Keratinocyte (primary cell): ENCODE results near the gene TMC7. TPM values are rescaled to one million over a fixed set of nuclear protein-coding genes. Genes with fewer than 3 reads are reported as not detected.

Experiments used
- DNase-seq: peaks from one replicate; pipeline ENCODE4 v3.0.0-alpha.2; 2011; ENCODE audit warnings: low read depth, missing footprints, low spot score
- FAIRE-seq: peaks from 2 replicates; lab custom pipeline; 2011; peaks lifted over from hg19 to GRCh38; lab: Jason Lieb, UNC
- H2AFZ ChIP-seq: 2 replicates; pipeline ENCODE4 v1.6.0; 2012; ENCODE audit warnings: low read length, control low read depth, inconsistent platforms; ENCODE audit not compliant: control insufficient read depth
- H3K27ac ChIP-seq: 2 replicates; pipeline ENCODE4 v1.5.1; 2011; ENCODE audit warnings: low read length; ENCODE audit not compliant: control insufficient read depth, insufficient read depth
- H3K27me3 ChIP-seq: 3 replicates; pipeline ENCODE4 v1.6.0; 2011; ENCODE audit warnings: low read length; ENCODE audit not compliant: control insufficient read depth, insufficient read depth; ENCODE audit errors: extremely low read depth
- H3K36me3 ChIP-seq, 2 experiments: 2 replicates in 1 of 2; 3 replicates in 1 of 2; pipeline ENCODE4 v1.5.1; 2011; ENCODE audit warnings: low read length in 2 of 2, mild to moderate bottlenecking in 1 of 2; ENCODE audit not compliant: control insufficient read depth in 2 of 2, insufficient read depth in 2 of 2; ENCODE audit errors: extremely low read depth in 1 of 2
- H3K4me1 ChIP-seq: 3 replicates; pipeline ENCODE4 v1.5.1; 2011; ENCODE audit warnings: low read length; ENCODE audit not compliant: control insufficient read depth, insufficient read depth; ENCODE audit errors: extremely low read depth
- H3K4me2 ChIP-seq: 3 replicates; pipeline ENCODE4 v1.6.0; 2011; ENCODE audit warnings: low read depth, low read length; ENCODE audit not compliant: control insufficient read depth, insufficient read depth; ENCODE audit errors: extremely low read depth
- H3K4me3 ChIP-seq, 3 experiments: fragments of 200-600 bp in 1 of 3; sonication (generic) in 1 of 3; 2 replicates in 2 of 3; 3 replicates in 1 of 3; pipeline ENCODE4 v1.5.1; 2011 to 2016; ENCODE audit warnings: low read length in 3 of 3, mild to moderate bottlenecking in 3 of 3, control low read depth in 2 of 3, inconsistent platforms in 1 of 3, low read depth in 1 of 3, mixed read lengths in 1 of 3, mixed run types in 1 of 3, moderate library complexity in 1 of 3; ENCODE audit not compliant: control insufficient read depth in 2 of 3, insufficient read depth in 2 of 3; ENCODE audit errors: extremely low read depth in 1 of 3
- H3K79me2 ChIP-seq: 2 replicates; pipeline ENCODE4 v1.6.0; 2012; ENCODE audit warnings: low read length; ENCODE audit not compliant: control insufficient read depth, insufficient read depth
- H3K9ac ChIP-seq: 3 replicates; pipeline ENCODE4 v1.6.0; 2011; ENCODE audit warnings: low read length; ENCODE audit not compliant: control insufficient read depth, insufficient read depth; ENCODE audit errors: extremely low read depth
- H3K9me1 ChIP-seq: 3 replicates; pipeline ENCODE4 v1.6.0; 2011; ENCODE audit warnings: low read length; ENCODE audit not compliant: control insufficient read depth, insufficient read depth; ENCODE audit errors: extremely low read depth
- H3K9me3 ChIP-seq: 2 replicates; pipeline ENCODE4 v1.5.1; 2012; ENCODE audit warnings: low read depth, low read length; ENCODE audit not compliant: control insufficient read depth
- H4K20me1 ChIP-seq: 3 replicates; pipeline ENCODE4 v1.6.0; 2011; ENCODE audit warnings: low read length; ENCODE audit not compliant: control insufficient read depth, insufficient read depth; ENCODE audit errors: extremely low read depth
- EZH2 ChIP-seq: IDR thresholded peaks from one replicate; pipeline ENCODE4 v1.6.1; 2012; ENCODE audit warnings: inconsistent platforms, mild to moderate bottlenecking, low read length, moderate library complexity
- dilution Hi-C: fragments of 300-500 bp; cut with MboI; formaldehyde crosslinking; loops from one replicate; pipeline ENCODE4 v1.7.0; 2020; ENCODE audit warnings: low sequenced_read_pairs; ENCODE audit not compliant: extremely low pct_ligation_motif_present
- polyA plus RNA-seq, 5 experiments: library from polyadenylated mRNA; depleted of rRNA in 3 of 5; stranded (reverse) in 3 of 5; stranded (forward) in 1 of 5; unstranded in 1 of 5; fragments of >200 nt; gene quantifications; 1 replicate in 1 of 5; 2 replicates in 3 of 5; 3 replicates in 1 of 5; pipeline versions ENCODE4 v1.2.1 to v1.2.3, GENCODE V29; 2011 to 2012; ENCODE audit warnings: missing spikeins in 2 of 5, low read depth in 1 of 5, low replicate concordance in 1 of 5
- TF ChIP-seq, protein P1 (sequence below), 3 experiments: IDR thresholded peaks in 1 of 3; conservative IDR thresholded peaks in 1 of 3; optimal IDR thresholded peaks in 1 of 3; 2 replicates in 2 of 3; 3 replicates in 1 of 3; pipeline versions ENCODE3 to v1.5.1; 2011; ENCODE audit warnings: low read length in 3 of 3, mild to moderate bottlenecking in 3 of 3, moderate library complexity in 2 of 3, control low read depth in 1 of 3, inconsistent platforms in 1 of 3; ENCODE audit not compliant: insufficient read depth in 2 of 3; ENCODE audit errors: extremely low read depth in 1 of 3

The TMC7 gene
- polyA plus RNA-seq, 1 donor (not counting 4 experiments of a cell fraction or from before 2014, with no cell fraction given) = 8.5 TPM

DNA sequence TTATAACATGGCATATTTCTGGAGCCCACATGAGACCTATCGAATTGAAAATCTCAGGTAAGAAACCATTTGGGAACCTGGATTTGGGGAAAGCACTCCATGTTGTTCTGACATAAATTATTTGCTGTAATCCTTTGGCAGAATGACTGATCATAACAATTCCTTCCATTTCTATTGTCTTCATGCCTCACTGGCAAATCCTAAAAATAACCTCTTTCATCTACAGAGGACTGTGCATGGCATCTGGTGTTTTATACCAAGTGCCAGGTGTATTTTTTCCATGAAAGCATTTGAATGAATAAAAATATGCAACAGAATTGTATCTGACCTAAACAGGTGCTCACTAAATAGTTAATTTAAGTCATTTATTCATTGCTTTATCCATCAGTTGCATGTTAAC is 50.0 kb downstream of the TMC7 start:
- Histone ChIP-seq H3K27ac (no peak overlapping the region), H3K4me3 (no peak overlapping the region), H3K9me3 (no peaks in the 10 kb centered on the region), H3K4me1 (no peaks in the 10 kb centered on the region), H3K79me2 (no peaks in the 10 kb centered on the region), H3K4me2 (no peak overlapping the region), H4K20me1 (no peaks in the 10 kb centered on the region), H3K27me3 (no peaks in the 10 kb centered on the region), H3K36me3 (peaks cover 0 to 8% of the 10 kb centered on the region in 2 experiments), H2AFZ (no peak overlapping the region), H3K9ac (no peak overlapping the region), H3K9me1 (peaks cover 2% of the 10 kb centered on the region)
- no peak for TF ChIP-seq EZH2
- TF ChIP-seq, protein P1, sequence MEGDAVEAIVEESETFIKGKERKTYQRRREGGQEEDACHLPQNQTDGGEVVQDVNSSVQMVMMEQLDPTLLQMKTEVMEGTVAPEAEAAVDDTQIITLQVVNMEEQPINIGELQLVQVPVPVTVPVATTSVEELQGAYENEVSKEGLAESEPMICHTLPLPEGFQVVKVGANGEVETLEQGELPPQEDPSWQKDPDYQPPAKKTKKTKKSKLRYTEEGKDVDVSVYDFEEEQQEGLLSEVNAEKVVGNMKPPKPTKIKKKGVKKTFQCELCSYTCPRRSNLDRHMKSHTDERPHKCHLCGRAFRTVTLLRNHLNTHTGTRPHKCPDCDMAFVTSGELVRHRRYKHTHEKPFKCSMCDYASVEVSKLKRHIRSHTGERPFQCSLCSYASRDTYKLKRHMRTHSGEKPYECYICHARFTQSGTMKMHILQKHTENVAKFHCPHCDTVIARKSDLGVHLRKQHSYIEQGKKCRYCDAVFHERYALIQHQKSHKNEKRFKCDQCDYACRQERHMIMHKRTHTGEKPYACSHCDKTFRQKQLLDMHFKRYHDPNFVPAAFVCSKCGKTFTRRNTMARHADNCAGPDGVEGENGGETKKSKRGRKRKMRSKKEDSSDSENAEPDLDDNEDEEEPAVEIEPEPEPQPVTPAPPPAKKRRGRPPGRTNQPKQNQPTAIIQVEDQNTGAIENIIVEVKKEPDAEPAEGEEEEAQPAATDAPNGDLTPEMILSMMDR (optimal IDR thresholded peaks at IDR 0.05 in 1 of 3, IDR thresholded peaks at IDR 0.05 in 1 of 3, conservative IDR thresholded peaks at IDR 0.05 in 1 of 3; ENCODE audit: extremely low read depth in 1 of 3, insufficient read depth in 2 of 3, low read length in 3 of 3) = no peak
- FAIRE-seq = no peak
- dilution Hi-C loops = no loop called here
- DNase-seq = no peak

DNA sequence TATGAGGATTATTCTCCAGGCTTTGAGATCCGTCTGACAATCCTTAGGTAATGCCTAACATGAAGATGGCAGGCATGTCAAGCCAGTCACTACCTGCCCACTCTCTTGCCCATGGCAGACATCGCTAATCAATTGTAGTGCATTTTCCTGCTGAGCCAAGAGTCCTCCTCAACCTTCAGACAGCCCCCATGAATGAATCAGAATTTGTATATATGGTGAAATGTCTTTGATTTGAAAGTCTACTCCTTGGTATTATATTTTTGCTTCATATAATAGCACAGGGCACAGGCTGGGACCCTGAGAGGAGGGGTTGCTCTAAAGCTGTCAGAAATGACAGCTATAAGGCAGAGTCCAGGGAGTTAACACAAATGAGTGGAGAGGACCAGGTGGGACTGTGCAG is 56.7 kb downstream of the TMC7 start:
- no peaks in the 10 kb centered on the region for H3K9me3 ChIP-seq
- no peak overlapping the region for H3K27ac ChIP-seq
- peaks cover 1% of the 10 kb centered on the region for H3K9me1 ChIP-seq
- H3K27me3 ChIP-seq = no peaks in the 10 kb centered on the region
- H3K4me3 ChIP-seq = no peak overlapping the region
- H3K9ac ChIP-seq = no peak overlapping the region
- peaks cover 5 to 15% of the 10 kb centered on the region in 2 experiments for H3K36me3 ChIP-seq
- dilution Hi-C loops = no loop called here
- no peaks in the 10 kb centered on the region for H3K4me1 ChIP-seq
- FAIRE-seq = no peak
- H2AFZ ChIP-seq = no peak overlapping the region
- no peak overlapping the region for H3K4me2 ChIP-seq
- no peaks in the 10 kb centered on the region for H4K20me1 ChIP-seq
- no peaks in the 10 kb centered on the region for H3K79me2 ChIP-seq
- no peak for TF ChIP-seq EZH2
- TF ChIP-seq, protein P1 (optimal IDR thresholded peaks at IDR 0.05 in 1 of 3, IDR thresholded peaks at IDR 0.05 in 1 of 3, conservative IDR thresholded peaks at IDR 0.05 in 1 of 3; ENCODE audit: extremely low read depth in 1 of 3, insufficient read depth in 2 of 3, low read length in 3 of 3) = no peak
- DNase-seq = no peak
